ENCODE data around the gene KIF16B. TPM values are rescaled to one million over a fixed set of nuclear protein-coding genes. Genes with fewer than 3 reads are reported as not detected.
"Not testable (repeated sequence)": the region's sequence is repeated elsewhere in the genome, so short reads cannot be mapped to it uniquely, and the experiment has no call there.

The KIF16B gene
- total and polyA plus RNA-seq, 2 experiments from 2014 or later: 8.2 to 26.5 TPM

- H3K27ac ChIP-seq: no peak overlapping the region
- H3K4me1 ChIP-seq (ENCODE audit: low read depth): peaks cover 9% of the 10 kb centered on the region
- TF ChIP-seq CTCF (IDR thresholded peaks at IDR 0.05; ENCODE audit: low read depth, low read length): no peak
- H3K4me3 ChIP-seq: no peak overlapping the region
- no peak for DNase-seq (ENCODE audit: low read depth in 1 of 2, low spot score in 1 of 2)
- no peaks in the 10 kb centered on the region for H3K27me3 ChIP-seq
- no peaks in the 10 kb centered on the region for H3K9me3 ChIP-seq (ENCODE audit: low read depth)
- no peaks in the 10 kb centered on the region for H3K36me3 ChIP-seq
Measured at GRCh38 chr20:16530201-16530681, 43.0 kb downstream of the KIF16B start.

GRCh38 chr20:16528078-16528477 is 45.2 kb downstream of the KIF16B start:
- H3K27me3 ChIP-seq: no peaks in the 10 kb centered on the region
- no peaks in the 10 kb centered on the region for H3K9me3 ChIP-seq (ENCODE audit: low read depth)
- H3K36me3 ChIP-seq: no peaks in the 10 kb centered on the region
- no peak for TF ChIP-seq CTCF (IDR thresholded peaks at IDR 0.05; ENCODE audit: low read depth, low read length)
- DNase-seq (ENCODE audit: low read depth in 1 of 2, low spot score in 1 of 2): peak in 1 of 2 donors; percentile 76
- H3K4me3 ChIP-seq: no peak overlapping the region
- no peak overlapping the region for H3K27ac ChIP-seq
- peaks cover 5% of the 10 kb centered on the region for H3K4me1 ChIP-seq (ENCODE audit: low read depth)

GRCh38 chr20:16527438-16527837 is 45.8 kb downstream of the KIF16B start:
- Histone ChIP-seq H3K4me3 (no peak overlapping the region), H3K4me1 (ENCODE audit: low read depth) (peaks cover 5% of the 10 kb centered on the region), H3K27ac (no peak overlapping the region), H3K36me3 (no peaks in the 10 kb centered on the region), H3K27me3 (no peaks in the 10 kb centered on the region), H3K9me3 (ENCODE audit: low read depth) (no peaks in the 10 kb centered on the region)
- no peak for DNase-seq (ENCODE audit: low read depth in 1 of 2, low spot score in 1 of 2)
- TF ChIP-seq CTCF (IDR thresholded peaks at IDR 0.05; ENCODE audit: low read depth, low read length): no peak

GRCh38 chr20:16526433-16527380 is 46.5 kb downstream of the KIF16B start:
- H3K4me3 ChIP-seq: no peak overlapping the region
- peaks cover 5% of the 10 kb centered on the region for H3K4me1 ChIP-seq (ENCODE audit: low read depth)
- TF ChIP-seq CTCF (IDR thresholded peaks at IDR 0.05; ENCODE audit: low read depth, low read length): no peak
- H3K27me3 ChIP-seq: no peaks in the 10 kb centered on the region
- no peaks in the 10 kb centered on the region for H3K36me3 ChIP-seq
- no peak for DNase-seq (ENCODE audit: low read depth in 1 of 2, low spot score in 1 of 2)
- no peak overlapping the region for H3K27ac ChIP-seq
- no peaks in the 10 kb centered on the region for H3K9me3 ChIP-seq (ENCODE audit: low read depth)

- not testable (repeated sequence) for H3K4me3 ChIP-seq; H3K27ac ChIP-seq; H3K4me1 ChIP-seq (ENCODE audit: low read depth); DNase-seq (ENCODE audit: low read depth in 1 of 2, low spot score in 1 of 2); H3K36me3 ChIP-seq; H3K27me3 ChIP-seq; H3K9me3 ChIP-seq (ENCODE audit: low read depth)
Measured at GRCh38 chr20:16522651-16523050, 50.6 kb downstream of the KIF16B start.

GRCh38 chr20:16520154-16520553 is 53.1 kb downstream of the KIF16B start:
- H3K9me3 ChIP-seq (ENCODE audit: low read depth): no peaks in the 10 kb centered on the region
- no peak for TF ChIP-seq CTCF (IDR thresholded peaks at IDR 0.05; ENCODE audit: low read depth, low read length)
- no peak overlapping the region for H3K4me3 ChIP-seq
- peaks cover 3% of the 10 kb centered on the region for H3K4me1 ChIP-seq (ENCODE audit: low read depth)
- H3K27ac ChIP-seq: peak overlapping the region; percentile 56
- H3K36me3 ChIP-seq: no peaks in the 10 kb centered on the region
- DNase-seq (ENCODE audit: low read depth in 1 of 2, low spot score in 1 of 2): peak in 1 of 2 donors; percentile 28
- no peaks in the 10 kb centered on the region for H3K27me3 ChIP-seq

- not testable (repeated sequence) for DNase-seq (ENCODE audit: low read depth in 1 of 2, low spot score in 1 of 2); H3K9me3 ChIP-seq (ENCODE audit: low read depth); H3K4me1 ChIP-seq (ENCODE audit: low read depth); H3K4me3 ChIP-seq; H3K27me3 ChIP-seq; H3K27ac ChIP-seq; H3K36me3 ChIP-seq
Measured at GRCh38 chr20:16519673-16520072, 53.6 kb downstream of the KIF16B start.
